ENCODE measurements around the gene UST. TPM values are rescaled to one million over a fixed set of nuclear protein-coding genes. Genes with fewer than 3 reads are reported as not detected.

UST gene
- total RNA-seq, 6 experiments from 2014 or later: 0.44 to 1.9 (median 0.91) TPM

DNA sequence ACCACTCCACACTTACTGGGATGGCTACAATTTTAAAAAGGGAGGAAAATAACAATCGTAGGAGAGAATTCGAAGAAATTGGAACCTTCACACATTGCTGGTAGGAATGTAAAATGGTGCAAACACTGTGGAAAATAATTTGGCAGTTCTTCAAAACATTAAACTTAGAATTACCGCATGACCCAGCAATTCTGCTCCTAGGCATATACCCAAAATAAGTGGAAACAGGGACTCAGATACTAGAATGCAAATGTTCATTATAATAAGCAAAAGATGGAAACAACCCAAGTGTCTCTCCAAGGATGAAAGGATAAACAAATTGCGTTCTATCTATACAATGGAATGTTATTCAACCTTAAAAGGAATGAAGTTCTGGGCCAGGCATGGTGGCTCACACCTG lies 325.2 kb downstream of the UST start:
- no peak overlapping the region for H3K27ac ChIP-seq
- WGBS (ENCODE audit: insufficient coverage, low coverage, low lambda C conversion rate, missing lambda C conversion rate): 100% methylated on average over 4 of the region's 4 CpGs
- TF ChIP-seq POLR2A (IDR thresholded peaks at IDR 0.05): no peak
- TF ChIP-seq, protein P1, sequence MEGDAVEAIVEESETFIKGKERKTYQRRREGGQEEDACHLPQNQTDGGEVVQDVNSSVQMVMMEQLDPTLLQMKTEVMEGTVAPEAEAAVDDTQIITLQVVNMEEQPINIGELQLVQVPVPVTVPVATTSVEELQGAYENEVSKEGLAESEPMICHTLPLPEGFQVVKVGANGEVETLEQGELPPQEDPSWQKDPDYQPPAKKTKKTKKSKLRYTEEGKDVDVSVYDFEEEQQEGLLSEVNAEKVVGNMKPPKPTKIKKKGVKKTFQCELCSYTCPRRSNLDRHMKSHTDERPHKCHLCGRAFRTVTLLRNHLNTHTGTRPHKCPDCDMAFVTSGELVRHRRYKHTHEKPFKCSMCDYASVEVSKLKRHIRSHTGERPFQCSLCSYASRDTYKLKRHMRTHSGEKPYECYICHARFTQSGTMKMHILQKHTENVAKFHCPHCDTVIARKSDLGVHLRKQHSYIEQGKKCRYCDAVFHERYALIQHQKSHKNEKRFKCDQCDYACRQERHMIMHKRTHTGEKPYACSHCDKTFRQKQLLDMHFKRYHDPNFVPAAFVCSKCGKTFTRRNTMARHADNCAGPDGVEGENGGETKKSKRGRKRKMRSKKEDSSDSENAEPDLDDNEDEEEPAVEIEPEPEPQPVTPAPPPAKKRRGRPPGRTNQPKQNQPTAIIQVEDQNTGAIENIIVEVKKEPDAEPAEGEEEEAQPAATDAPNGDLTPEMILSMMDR (IDR thresholded peaks at IDR 0.05): no peak
- no peaks in the 10 kb centered on the region for H3K27me3 ChIP-seq
- no peaks in the 10 kb centered on the region for H3K9me3 ChIP-seq
- no peak overlapping the region for H3K4me3 ChIP-seq
- intact Hi-C loops (cut with DNase I): no loop called here
- H3K4me1 ChIP-seq: peaks cover 0 to under 1% (median 0%) of the 10 kb centered on the region in 4 donors
- DNase-seq (no peak), ATAC-seq (no peak)
- H3K36me3 ChIP-seq: no peaks in the 10 kb centered on the region

DNA sequence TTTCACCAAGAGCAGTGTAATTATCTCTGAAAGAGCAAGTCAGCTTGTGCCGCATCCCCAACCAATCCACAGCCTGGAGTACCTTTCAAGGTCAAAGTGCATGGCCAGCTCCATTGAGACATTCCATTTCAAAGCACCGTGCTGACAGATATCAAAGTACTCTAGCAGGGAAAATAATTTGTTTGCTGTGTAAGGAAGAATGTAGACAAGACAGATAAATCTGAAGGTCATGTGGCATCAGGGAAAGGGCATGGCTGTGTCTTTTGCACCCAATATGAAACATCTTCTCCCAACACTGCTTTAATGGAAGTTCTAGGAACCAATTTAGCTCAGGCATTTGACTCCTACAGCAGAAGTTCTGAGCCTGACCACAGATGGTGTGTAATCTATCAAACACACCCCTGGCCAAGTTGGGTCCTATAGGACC lies 328.0 kb downstream of the UST start:
- Histone ChIP-seq H3K4me3 (no peak overlapping the region), H3K36me3 (no peaks in the 10 kb centered on the region), H3K9me3 (no peaks in the 10 kb centered on the region), H3K27ac (no peak overlapping the region), H3K4me1 (peaks cover 0 to 6% (median 2%) of the 10 kb centered on the region in 4 donors), H3K27me3 (no peaks in the 10 kb centered on the region)
- intact Hi-C loops (cut with DNase I): no loop called here
- ATAC-seq (peak in 3 of 4 donors; percentile 37 to 44 (median 42)), DNase-seq (no peak)
- TF ChIP-seq, protein P1 (IDR thresholded peaks at IDR 0.05): no peak
- no peak for TF ChIP-seq POLR2A (IDR thresholded peaks at IDR 0.05)
- 50% methylated on average over 2 of the region's 2 CpGs for WGBS (ENCODE audit: insufficient coverage, low coverage, low lambda C conversion rate, missing lambda C conversion rate)

DNA sequence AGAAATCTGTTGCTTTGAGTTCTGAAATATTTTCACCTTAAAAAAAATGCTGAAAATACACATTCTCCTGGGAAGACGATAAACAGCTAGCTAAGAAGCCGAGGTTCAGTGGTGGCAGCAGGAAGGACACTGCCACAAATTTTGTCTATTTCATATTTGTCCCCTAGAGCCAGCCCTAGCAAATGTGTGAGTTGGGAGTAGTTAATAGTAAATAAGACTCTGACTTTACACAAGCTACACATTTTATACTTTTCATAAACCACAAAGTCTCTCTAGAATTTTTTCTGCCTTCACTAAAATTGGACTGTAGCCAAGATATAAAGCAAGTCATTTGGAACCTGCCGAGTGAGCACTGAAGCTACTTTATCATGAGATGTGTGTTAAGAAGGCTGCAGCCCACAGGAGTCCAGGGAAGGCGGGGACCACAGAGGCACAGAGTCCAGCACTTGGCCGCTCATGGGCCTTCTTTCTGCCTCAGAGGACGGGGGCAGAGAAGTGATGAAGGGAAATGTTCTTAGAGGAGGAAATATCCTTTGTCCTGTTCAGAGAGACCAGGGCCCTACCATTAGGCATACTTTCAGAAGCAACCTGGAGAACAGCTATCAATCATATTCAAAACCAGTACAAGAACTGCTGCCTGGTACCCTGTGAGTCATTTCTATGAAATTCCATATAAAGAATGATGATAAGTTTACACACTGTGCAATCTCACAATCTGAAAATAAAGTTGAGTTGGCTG lies 329.0 kb downstream of the UST start:
- intact Hi-C loops (cut with DNase I): no loop called here
- 67% methylated on average over 5 of the region's 6 CpGs for WGBS (ENCODE audit: insufficient coverage, low coverage, low lambda C conversion rate, missing lambda C conversion rate)

DNA sequence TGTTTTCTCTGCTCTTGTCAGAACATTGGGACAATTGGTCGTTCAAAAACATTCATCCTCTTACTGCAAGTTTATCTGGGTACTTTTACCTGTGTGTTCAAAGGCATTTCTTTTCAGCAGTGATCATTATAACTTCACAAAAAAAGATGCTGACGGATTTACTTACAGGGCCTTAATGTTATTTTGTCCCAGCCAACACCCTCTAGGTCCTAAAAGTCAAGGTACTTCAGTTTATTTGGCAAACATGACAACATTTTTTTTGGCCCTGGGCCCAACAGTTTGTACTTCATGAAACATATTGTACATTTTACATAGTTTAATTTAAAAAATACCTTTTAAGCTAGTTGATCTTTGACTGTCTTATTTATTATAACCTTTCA lies 329.5 kb downstream of the UST start:
- Histone ChIP-seq H3K4me1 (peaks cover 0 to 6% (median 2%) of the 10 kb centered on the region in 4 donors), H3K27ac (no peak overlapping the region), H3K27me3 (no peaks in the 10 kb centered on the region), H3K9me3 (no peaks in the 10 kb centered on the region), H3K4me3 (no peak overlapping the region), H3K36me3 (no peaks in the 10 kb centered on the region)
- intact Hi-C loops (cut with DNase I): no loop called here
- ATAC-seq (no peak), DNase-seq (no peak)
- no peak for TF ChIP-seq POLR2A (IDR thresholded peaks at IDR 0.05)
- TF ChIP-seq, protein P1 (IDR thresholded peaks at IDR 0.05): no peak
- 68% methylated on average over 2 of the region's 2 CpGs for WGBS (ENCODE audit: insufficient coverage, low coverage, low lambda C conversion rate, missing lambda C conversion rate)

More for the DNA sequence above, 329.0 kb downstream of the UST start:
- H3K4me3 ChIP-seq: no peak overlapping the region
- H3K9me3 ChIP-seq: no peaks in the 10 kb centered on the region
- no peaks in the 10 kb centered on the region for H3K27me3 ChIP-seq
- H3K36me3 ChIP-seq: no peaks in the 10 kb centered on the region
- H3K4me1 ChIP-seq: peaks cover 0 to 6% (median 2%) of the 10 kb centered on the region in 4 donors
- DNase-seq (no peak), ATAC-seq (no peak)
- no peak overlapping the region for H3K27ac ChIP-seq
- no peak for TF ChIP-seq POLR2A (IDR thresholded peaks at IDR 0.05)
- TF ChIP-seq, protein P1 (IDR thresholded peaks at IDR 0.05): no peak

Data from right lobe of liver (tissue), 6 donors.